Neuronal stem cell (in vitro differentiated cells): ENCODE results near the gene SLC1A1.

Experiments used
- DNase-seq: peaks from one replicate; pipeline ENCODE4 v3.0.0-alpha.2; 2013; ENCODE audit warnings: low spot score
- H2AFZ ChIP-seq: one replicate; pipeline ENCODE4 v1.6.1; 2013; ENCODE audit warnings: mild to moderate bottlenecking, low read length, inconsistent platforms
- H2AK5ac ChIP-seq: 2 replicates; pipeline ENCODE4 v1.6.1; 2013; ENCODE audit warnings: low read depth, mild to moderate bottlenecking, inconsistent platforms, low read length, moderate library complexity, mixed read lengths
- H2BK120ac ChIP-seq: 2 replicates; pipeline ENCODE4 v1.6.1; 2013; ENCODE audit warnings: low read depth, mild to moderate bottlenecking, inconsistent platforms, low read length, moderate library complexity, mixed read lengths
- H2BK12ac ChIP-seq: one replicate; pipeline ENCODE4 v1.6.1; 2013; ENCODE audit warnings: low read length, inconsistent platforms
- H2BK15ac ChIP-seq: 2 replicates; pipeline ENCODE4 v1.6.1; 2013; ENCODE audit warnings: mild to moderate bottlenecking, low read length, inconsistent platforms, mixed read lengths
- H2BK5ac ChIP-seq: one replicate; pipeline ENCODE4 v1.6.1; 2013; ENCODE audit warnings: inconsistent platforms, mild to moderate bottlenecking, low read length, moderate library complexity
- H3K14ac ChIP-seq: one replicate; pipeline ENCODE4 v1.6.1; 2013; ENCODE audit warnings: low read length, inconsistent platforms
- H3K18ac ChIP-seq: 2 replicates; pipeline ENCODE4 v1.6.1; 2013; ENCODE audit warnings: low read length, inconsistent platforms
- H3K23ac ChIP-seq: 2 replicates; pipeline ENCODE4 v1.6.1; 2013; ENCODE audit warnings: low read depth, mild to moderate bottlenecking, mixed read lengths, low read length, inconsistent platforms; ENCODE audit not compliant: poor library complexity
- H3K27ac ChIP-seq: replicated peaks from 3 replicates; pipeline ENCODE4 v1.5.1; 2013; ENCODE audit warnings: low read length, inconsistent platforms
- H3K27me3 ChIP-seq, 3 experiments: 2 replicates each; pipeline ENCODE4 v1.6.1; 2013; ENCODE audit warnings: low read length in 3 of 3, mild to moderate bottlenecking in 2 of 3, inconsistent platforms in 1 of 3, low read depth in 1 of 3, mixed read lengths in 1 of 3, moderate library complexity in 1 of 3; ENCODE audit not compliant: control insufficient read depth in 3 of 3, insufficient read depth in 3 of 3
- H3K36me3 ChIP-seq, 2 donors: replicated peaks in 1 of 2; 2 replicates each; pipeline ENCODE4 v1.6.1; 2013; ENCODE audit warnings: low read length in 2 of 2; ENCODE audit not compliant: control insufficient read depth in 2 of 2, insufficient read depth in 2 of 2
- H3K4ac ChIP-seq: 2 replicates; pipeline ENCODE4 v1.6.1; 2013; ENCODE audit warnings: inconsistent platforms, mild to moderate bottlenecking, low read length, moderate library complexity
- H3K4me1 ChIP-seq, 2 donors: 1 replicate in 1 of 2; 2 replicates in 1 of 2; pipeline ENCODE4 v1.6.1; 2013; ENCODE audit warnings: low read length in 2 of 2, low read depth in 1 of 2; ENCODE audit not compliant: control insufficient read depth in 2 of 2, insufficient read depth in 1 of 2
- H3K4me2 ChIP-seq: one replicate; pipeline ENCODE4 v1.6.1; 2013; ENCODE audit warnings: mild to moderate bottlenecking, low read length, inconsistent platforms; ENCODE audit not compliant: insufficient read depth, poor library complexity, severe bottlenecking
- H3K4me3 ChIP-seq, 2 donors: 2 replicates each; pipeline ENCODE4 v1.5.1; 2013; ENCODE audit warnings: low read length in 2 of 2, mild to moderate bottlenecking in 2 of 2, inconsistent platforms in 1 of 2, moderate library complexity in 1 of 2
- H3K79me1 ChIP-seq: one replicate; pipeline ENCODE4 v1.6.1; 2013; ENCODE audit warnings: low read depth, mild to moderate bottlenecking, inconsistent platforms, low read length, moderate library complexity
- H3K9ac ChIP-seq: one replicate; pipeline ENCODE4 v1.6.1; 2013; ENCODE audit warnings: mild to moderate bottlenecking, low read depth, low read length, inconsistent platforms; ENCODE audit not compliant: poor library complexity
- H3K9me3 ChIP-seq, 2 donors: replicated peaks in 1 of 2; 2 replicates each; pipeline versions ENCODE3 to v1.6.1; 2013; ENCODE audit warnings: low read length in 2 of 2, mild to moderate bottlenecking in 2 of 2, inconsistent platforms in 1 of 2, low read depth in 1 of 2, mixed read lengths in 1 of 2, moderate library complexity in 1 of 2; ENCODE audit not compliant: control insufficient read depth in 2 of 2, insufficient read depth in 1 of 2
- H4K8ac ChIP-seq: one replicate; pipeline ENCODE4 v1.6.1; 2013; ENCODE audit warnings: low read depth, mild to moderate bottlenecking, inconsistent platforms, low read length, moderate library complexity
- H4K91ac ChIP-seq: one replicate; pipeline ENCODE4 v1.6.1; 2013; ENCODE audit warnings: low read length, low read depth, mild to moderate bottlenecking, inconsistent platforms; ENCODE audit not compliant: poor library complexity
- WGBS, 2 donors: extraction: QIAGEN DNeasy Blood & Tissue Kit; methylation state at CpG; one replicate each; pipeline ENCODE4 v1.1.7; 2013; ENCODE audit warnings: missing lambda C conversion rate in 2 of 2, mixed read lengths in 1 of 2; ENCODE audit not compliant: insufficient read length in 2 of 2, insufficient replicate concordance in 1 of 2; ENCODE audit errors: extremely low coverage in 2 of 2; 5-methylcytosine and 5-hydroxymethylcytosine counted together

SLC1A1 gene

GRCh38 chr9:4591123-4591500 lies 100.8 kb downstream of the SLC1A1 start:
- WGBS, 2 donors = no CpG with 5 or more reads among the region's 4 CpGs
- H3K4me3 ChIP-seq = no peak overlapping the region

DNA sequence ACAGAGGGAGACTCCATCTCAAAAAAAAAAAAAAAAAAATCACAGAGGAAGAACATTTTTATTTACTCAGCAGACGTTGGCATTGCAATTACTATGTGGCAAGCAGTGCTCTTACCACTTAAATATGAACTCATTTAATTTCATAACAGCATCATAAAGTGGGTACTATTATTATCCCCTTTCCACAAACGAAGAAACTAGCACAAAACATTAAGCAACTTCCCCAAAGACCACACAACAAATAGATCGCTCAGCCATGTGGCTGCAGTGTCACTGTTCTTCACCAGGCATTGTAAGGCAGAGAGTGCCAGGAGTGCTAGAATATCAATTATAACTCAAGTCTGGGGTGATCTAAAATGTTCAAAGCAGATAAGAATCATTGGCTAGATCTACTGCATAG lies 102.0 kb downstream of the SLC1A1 start:
- Histone ChIP-seq H3K18ac (no peak overlapping the region), H3K4me1 (peaks cover 0 to 6% of the 10 kb centered on the region in 2 donors), H2AFZ (no peak overlapping the region), H3K27ac (no peak overlapping the region), H3K9ac (no peak overlapping the region), H3K4me2 (no peak overlapping the region), H3K79me1 (no peaks in the 10 kb centered on the region), H3K4ac (no peak overlapping the region), H3K23ac (no peak overlapping the region), H2BK5ac (no peak overlapping the region), H3K27me3 (no peaks in the 10 kb centered on the region), H2BK15ac (no peak overlapping the region), H4K8ac (no peak overlapping the region), H2AK5ac (no peak overlapping the region), H3K4me3 (no peak overlapping the region), H2BK120ac (no peak overlapping the region), H4K91ac (no peak overlapping the region), H3K9me3 (no peaks in the 10 kb centered on the region), H3K14ac (no peak overlapping the region), H3K36me3 (no peaks in the 10 kb centered on the region), H2BK12ac (no peak overlapping the region)
- DNase-seq = no peak
- WGBS, 2 donors = no CpG with 5 or more reads among the region's 3 CpGs

More at GRCh38 chr9:4591123-4591500, 100.8 kb downstream of the SLC1A1 start:
- Histone ChIP-seq H3K4ac (no peak overlapping the region), H4K8ac (no peak overlapping the region), H3K14ac (no peak overlapping the region), H2BK120ac (no peak overlapping the region), H2AFZ (no peak overlapping the region), H3K79me1 (no peaks in the 10 kb centered on the region), H3K36me3 (no peaks in the 10 kb centered on the region), H3K18ac (no peak overlapping the region), H2BK15ac (no peak overlapping the region), H4K91ac (no peak overlapping the region), H3K9ac (no peak overlapping the region), H2AK5ac (no peak overlapping the region), H2BK12ac (no peak overlapping the region), H3K23ac (no peak overlapping the region), H3K4me1 (peaks cover 0 to 4% of the 10 kb centered on the region in 2 donors), H3K27me3 (no peaks in the 10 kb centered on the region), H3K27ac (no peak overlapping the region), H3K4me2 (no peak overlapping the region), H2BK5ac (no peak overlapping the region), H3K9me3 (no peaks in the 10 kb centered on the region)
- no peak for DNase-seq

DNA sequence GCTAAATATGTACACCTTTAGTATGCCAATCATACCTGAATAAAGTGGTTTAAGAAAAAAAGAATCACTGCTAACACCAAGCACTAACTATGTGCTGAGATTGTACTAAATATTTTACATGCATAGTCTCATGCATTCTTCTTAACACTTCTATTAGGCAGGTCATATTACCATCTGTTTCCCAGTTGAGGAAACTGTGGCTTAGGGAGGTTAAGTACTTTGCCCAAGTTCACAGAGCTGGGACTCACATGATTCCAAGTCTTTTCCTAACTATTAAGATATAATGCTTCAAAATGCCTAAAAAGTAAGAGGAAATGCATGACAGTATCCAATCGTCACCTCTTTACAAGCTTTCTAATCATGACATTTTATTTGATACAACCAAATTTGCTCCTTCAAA lies 102.6 kb downstream of the SLC1A1 start:
- Histone ChIP-seq H3K23ac (no peak overlapping the region), H2BK5ac (no peak overlapping the region), H2BK12ac (no peak overlapping the region), H4K8ac (no peak overlapping the region), H3K4me1 (peaks cover 0 to 6% of the 10 kb centered on the region in 2 donors), H3K79me1 (no peaks in the 10 kb centered on the region), H3K27ac (no peak overlapping the region), H3K36me3 (no peaks in the 10 kb centered on the region), H2BK15ac (no peak overlapping the region), H3K9me3 (no peaks in the 10 kb centered on the region), H3K27me3 (no peaks in the 10 kb centered on the region), H2AFZ (no peak overlapping the region), H3K9ac (no peak overlapping the region), H3K4me2 (no peak overlapping the region), H3K18ac (no peak overlapping the region), H3K4me3 (no peak overlapping the region), H3K14ac (no peak overlapping the region), H4K91ac (no peak overlapping the region), H2AK5ac (no peak overlapping the region), H3K4ac (no peak overlapping the region), H2BK120ac (no peak overlapping the region)
- no peak for DNase-seq
- no CpG with 5 or more reads among the region's 1 CpG for WGBS, 2 donors

GRCh38 chr9:4594545-4594944 lies 104.3 kb downstream of the SLC1A1 start:
- no peak overlapping the region for H2BK12ac ChIP-seq
- no peak overlapping the region for H3K4ac ChIP-seq
- H3K4me1 ChIP-seq = peaks cover 0 to 6% of the 10 kb centered on the region in 2 donors
- no peaks in the 10 kb centered on the region for H3K79me1 ChIP-seq
- H2BK5ac ChIP-seq = no peak overlapping the region
- H3K27ac ChIP-seq = no peak overlapping the region
- no peak overlapping the region for H3K4me2 ChIP-seq
- no peak overlapping the region for H4K91ac ChIP-seq
- no peak for DNase-seq
- no peak overlapping the region for H2AFZ ChIP-seq
- no peak overlapping the region for H3K14ac ChIP-seq
- H2BK120ac ChIP-seq = no peak overlapping the region
- H3K9me3 ChIP-seq = no peaks in the 10 kb centered on the region
- no peaks in the 10 kb centered on the region for H3K27me3 ChIP-seq
- no peak overlapping the region for H3K4me3 ChIP-seq
- H3K18ac ChIP-seq = no peak overlapping the region
- H3K23ac ChIP-seq = no peak overlapping the region
- H4K8ac ChIP-seq = no peak overlapping the region
- H2AK5ac ChIP-seq = no peak overlapping the region
- H2BK15ac ChIP-seq = no peak overlapping the region
- WGBS, 2 donors = no CpG with 5 or more reads among the region's 4 CpGs
- H3K9ac ChIP-seq = no peak overlapping the region
- H3K36me3 ChIP-seq = no peaks in the 10 kb centered on the region
